C4-2B (cell line): Measurements from ENCODE around the gene FGFRL1.

ENCODE experiments used
- ZFX ChIP-seq: fragments of 450-650 bp; IDR thresholded peaks from 2 replicates; pipeline ENCODE4 v1.6.1; 2017
- TF ChIP-seq, protein P1 (sequence below): fragments of 450-650 bp; conservative IDR thresholded peaks from 2 replicates; pipeline ENCODE4 v1.5.1; 2017; ENCODE audit warnings: mild to moderate bottlenecking

DNA sequence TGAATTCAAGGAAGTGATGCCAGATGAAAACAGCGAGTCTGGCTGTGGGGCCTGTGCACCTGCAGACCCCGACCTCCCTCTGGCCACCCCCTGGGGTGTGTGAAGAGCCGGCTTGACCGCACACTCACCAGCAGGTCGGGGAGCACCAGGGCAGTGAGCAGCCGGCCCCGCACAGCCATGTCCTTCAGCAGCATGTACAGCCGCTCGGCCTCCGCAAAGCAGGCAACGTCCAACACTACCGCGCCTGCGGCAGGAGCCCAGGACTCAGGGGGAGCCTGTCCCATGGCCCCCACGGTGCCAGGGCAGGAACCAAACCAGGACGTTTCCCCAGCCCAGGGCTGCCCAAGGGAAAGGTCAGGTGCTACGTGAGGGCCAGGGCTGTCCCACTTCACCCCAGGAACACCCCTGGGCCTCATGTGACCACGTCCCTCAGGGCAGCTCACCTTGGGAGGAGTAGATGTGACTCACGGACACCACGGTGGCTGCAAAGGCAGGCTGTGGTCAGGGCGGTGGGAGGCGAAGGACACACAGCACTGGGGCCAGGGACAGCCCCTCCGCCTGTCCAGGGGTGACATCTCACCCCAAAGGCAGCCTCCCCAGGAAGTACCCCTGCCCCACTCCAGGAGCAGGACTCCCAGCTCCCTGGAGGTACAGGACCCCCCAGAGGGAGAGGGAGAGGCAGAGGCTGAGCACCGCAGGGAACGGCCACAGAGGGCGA lies 46.2 kb upstream of the FGFRL1 start:
- TF ChIP-seq, protein P1, sequence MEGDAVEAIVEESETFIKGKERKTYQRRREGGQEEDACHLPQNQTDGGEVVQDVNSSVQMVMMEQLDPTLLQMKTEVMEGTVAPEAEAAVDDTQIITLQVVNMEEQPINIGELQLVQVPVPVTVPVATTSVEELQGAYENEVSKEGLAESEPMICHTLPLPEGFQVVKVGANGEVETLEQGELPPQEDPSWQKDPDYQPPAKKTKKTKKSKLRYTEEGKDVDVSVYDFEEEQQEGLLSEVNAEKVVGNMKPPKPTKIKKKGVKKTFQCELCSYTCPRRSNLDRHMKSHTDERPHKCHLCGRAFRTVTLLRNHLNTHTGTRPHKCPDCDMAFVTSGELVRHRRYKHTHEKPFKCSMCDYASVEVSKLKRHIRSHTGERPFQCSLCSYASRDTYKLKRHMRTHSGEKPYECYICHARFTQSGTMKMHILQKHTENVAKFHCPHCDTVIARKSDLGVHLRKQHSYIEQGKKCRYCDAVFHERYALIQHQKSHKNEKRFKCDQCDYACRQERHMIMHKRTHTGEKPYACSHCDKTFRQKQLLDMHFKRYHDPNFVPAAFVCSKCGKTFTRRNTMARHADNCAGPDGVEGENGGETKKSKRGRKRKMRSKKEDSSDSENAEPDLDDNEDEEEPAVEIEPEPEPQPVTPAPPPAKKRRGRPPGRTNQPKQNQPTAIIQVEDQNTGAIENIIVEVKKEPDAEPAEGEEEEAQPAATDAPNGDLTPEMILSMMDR = no peak
- no peak for TF ChIP-seq ZFX
